ENCODE data around the gene FIGLA.

Gene FIGLA

DNA sequence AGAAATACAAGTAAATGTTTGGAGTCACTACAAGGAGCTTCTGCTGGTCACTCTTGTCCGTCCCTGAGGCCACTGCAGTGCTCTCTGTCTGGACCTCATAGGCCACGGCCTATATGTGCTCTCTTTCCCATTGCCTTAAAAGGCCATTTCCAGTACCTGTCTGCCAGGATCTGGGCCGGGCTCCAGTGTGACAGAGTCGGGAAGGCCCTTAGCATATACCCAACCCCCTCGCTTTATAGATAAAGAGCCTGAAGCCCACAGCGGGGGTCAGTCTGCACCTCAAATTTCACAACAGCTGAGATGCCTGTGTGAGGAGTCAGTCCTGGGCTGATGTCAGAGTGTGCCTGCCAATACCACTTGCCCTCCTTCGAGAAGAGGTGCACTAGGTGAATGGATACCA, 62.3 kb downstream of the FIGLA start:
- DNase-seq = no peak
- intact Hi-C loops (cut with DNase I) = no loop called here

Measured in head of caudate nucleus (tissue), 42 donors.